Muscle of back (tissue), 11 donors: ENCODE data around the gene GADD45G. TPM values are rescaled to one million over a fixed set of nuclear protein-coding genes. Genes with fewer than 3 reads are reported as not detected.
A peak's percentile ranks its signal among the peaks of the same experiment; 100 is the strongest.

ENCODE experiments used
- DNase-seq, 3 donors: peaks; one replicate each; pipeline versions ENCODE4 v3.0.0 to v3.0.0-alpha.2; 2013
- polyA plus RNA-seq, 10 donors: library from polyadenylated mRNA; unstranded; fragments of 120-200 nt; gene quantifications; one replicate each; pipeline ENCODE4 v1.2.1, GENCODE V29; 2013; ENCODE audit not compliant: insufficient read length in 10 of 10

Gene GADD45G
- polyA plus RNA-seq, 10 donors = 6.6 to 14.0 (median 8.4) TPM

DNA sequence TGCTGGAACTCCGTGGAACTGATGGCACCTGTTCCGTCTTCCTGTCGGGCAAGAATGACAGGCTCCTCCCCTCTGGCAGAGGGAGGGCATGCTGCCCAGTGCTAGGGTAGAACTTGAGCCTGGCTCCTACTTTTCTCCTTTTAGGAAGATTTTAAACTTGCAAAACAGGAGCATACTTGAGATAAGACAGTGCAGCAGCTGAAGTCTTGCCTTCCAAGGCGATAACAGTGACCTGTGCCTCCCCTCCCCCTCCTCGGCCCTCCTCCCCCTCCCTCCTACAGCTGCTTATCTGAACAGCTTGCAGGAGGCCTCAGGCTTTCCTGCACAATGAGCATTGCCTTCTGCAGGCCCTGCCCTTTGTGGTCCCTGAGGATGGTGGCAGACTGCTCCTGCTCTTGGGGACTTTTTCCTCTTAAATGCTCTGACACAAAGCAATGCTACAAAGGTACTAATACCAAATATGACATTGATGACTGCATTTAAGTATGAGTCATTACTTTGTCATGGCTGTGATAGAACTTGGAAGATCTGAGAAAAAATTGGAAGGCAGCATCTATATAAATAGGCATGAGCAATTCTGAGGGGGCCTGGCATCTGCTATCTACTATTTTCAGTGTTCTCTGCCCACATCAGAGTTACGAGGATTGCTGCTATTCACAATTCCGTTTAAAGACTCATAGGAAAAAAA is 2.0 kb downstream of the GADD45G start:
- DNase-seq = peak in 2 of 3 donors; percentile 39 to 44

DNA sequence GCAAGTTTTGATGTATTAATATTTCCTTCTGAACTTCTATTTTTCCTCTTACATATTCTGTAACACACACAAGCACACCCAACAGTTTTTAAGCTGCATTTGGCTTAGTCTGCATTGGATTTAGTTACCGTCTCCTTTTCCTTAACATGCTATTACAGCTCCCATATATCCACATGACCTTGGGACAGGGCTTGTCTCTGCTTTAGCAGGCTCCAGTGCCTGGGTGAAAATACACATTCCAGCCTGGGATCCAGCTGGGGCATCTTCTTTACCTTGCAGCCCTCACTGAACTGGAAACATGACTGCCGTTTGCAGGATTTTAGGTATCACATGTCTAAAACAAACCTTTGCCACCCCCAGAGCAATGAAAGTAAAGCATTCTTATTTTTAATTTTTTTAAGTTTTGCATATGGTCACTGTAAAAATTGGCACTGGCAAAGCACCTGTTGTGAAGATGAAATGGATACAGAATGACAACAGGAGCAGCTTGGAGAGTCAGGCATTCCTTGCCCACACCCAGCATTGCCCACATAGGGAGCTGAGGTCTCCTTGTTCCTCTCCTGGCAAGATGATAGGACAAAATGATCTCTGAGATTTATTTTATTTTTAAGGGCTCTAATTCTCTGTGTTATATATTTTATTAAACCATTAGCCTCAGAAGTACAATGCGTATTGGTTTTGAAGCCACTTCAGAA is 4.0 kb downstream of the GADD45G start:
- no peak for DNase-seq

DNA sequence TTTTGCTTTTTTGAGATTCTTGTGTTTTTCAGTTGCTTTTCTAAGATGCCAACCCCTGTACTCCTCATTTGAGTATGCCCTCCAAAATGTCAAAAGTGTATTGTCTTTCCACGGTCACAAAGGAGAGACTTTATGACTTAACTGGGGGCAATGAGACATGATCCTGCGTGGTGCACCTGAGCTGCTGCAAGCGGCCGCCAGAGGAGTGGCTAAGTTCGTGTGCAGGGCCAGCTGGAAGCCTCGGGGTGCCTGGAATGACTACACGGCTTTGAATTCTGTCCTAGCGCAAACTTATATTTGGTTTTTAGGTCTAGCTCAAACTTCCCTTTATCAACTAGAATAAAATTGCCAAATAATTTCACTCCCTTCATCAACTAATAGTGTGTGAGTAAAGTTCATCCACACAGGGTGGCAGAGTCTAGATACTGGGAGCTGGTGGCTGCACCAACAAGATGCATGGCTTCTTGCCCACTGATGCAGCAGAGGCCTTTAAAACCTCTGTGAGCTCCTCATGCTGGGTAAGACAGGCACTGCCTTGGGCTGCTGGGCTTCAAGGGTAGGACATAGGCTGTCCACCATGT is 4.7 kb downstream of the GADD45G start:
- DNase-seq = no peak

GRCh38 chr9:89610391-89610925 is 5.6 kb downstream of the GADD45G start:
- DNase-seq = no peak

- DNase-seq = no peak
Measured at GRCh38 chr9:89611425-89611824, 6.6 kb downstream of the GADD45G start.

DNA sequence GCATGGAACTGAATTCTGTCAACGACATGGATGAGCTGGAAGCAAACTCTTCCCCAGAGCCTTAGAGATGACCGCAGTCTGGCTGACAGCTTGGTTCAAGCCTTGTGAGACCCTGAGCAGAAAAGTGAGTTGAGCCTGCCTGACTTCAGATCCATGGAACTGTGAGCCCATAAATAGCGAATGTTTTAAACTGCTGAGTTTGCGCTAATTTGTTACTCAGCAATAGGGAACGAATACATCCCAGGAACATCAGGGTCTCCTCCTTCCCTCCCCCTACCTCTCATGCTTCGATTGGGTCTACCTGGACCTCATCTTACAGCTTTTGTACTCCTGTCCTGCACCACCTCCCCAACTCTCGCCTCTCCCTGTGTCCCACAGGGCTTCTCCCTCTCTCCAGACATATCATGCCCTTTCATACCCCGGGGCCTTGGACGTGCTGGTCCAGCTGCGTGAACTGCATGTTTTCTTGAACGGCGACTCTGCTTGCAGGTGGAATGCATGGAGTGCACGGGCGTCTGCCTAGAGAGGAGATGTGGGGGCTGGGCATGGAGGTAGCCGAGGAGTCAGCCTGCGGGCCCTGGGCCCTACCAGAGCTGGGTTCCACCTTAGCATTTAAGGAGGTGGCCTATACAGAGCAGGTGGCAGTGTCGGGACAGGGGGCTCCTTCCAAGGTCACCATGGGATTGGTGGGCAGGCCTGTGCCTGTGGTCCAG is 7.9 kb downstream of the GADD45G start:
- no peak for DNase-seq

DNA sequence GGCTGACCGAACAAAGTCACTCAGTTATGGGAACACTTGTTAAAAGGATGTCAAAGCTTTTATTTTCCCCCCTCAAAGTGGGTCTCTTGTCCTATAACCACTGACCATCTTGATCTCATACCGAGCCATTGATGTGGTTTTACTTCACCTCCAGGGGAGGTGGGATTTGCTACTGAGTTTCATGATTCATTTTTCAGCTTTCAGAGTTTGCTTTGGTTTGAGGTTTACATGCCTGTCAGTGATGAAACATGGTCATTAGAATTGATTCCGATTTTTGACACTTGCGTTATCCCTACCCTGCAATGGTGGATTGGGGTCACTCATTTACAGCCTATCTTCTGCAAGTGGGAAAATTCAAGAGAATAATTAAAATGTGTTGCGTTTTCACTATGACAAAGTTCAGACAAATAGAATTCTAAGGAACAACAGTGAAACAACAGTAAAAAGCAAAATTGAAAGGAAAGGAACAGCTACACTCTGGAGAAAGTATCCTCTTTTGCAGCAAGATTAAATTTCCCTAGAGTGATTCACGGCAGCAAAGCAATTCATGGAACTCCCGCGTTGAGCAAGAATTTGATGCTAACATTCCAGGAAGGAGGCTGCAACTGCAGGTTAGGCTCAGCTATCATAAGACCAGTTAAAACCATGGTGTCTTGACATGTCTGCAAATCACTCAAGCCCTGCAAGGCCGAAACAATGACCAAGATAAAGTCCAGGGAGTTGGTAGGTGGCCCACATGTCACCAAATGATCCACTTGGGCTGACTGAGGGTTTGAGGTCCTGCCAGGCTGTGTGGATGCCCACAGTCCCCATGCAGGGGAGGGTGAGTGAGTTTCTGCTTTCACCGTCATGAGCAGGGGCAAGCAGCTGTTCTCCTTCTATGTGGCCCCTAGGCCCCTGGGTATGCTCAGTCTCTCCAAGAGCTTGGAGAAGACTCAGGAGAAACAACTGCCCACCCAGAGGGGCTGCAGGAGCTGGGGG is 9.4 kb downstream of the GADD45G start:
- DNase-seq = no peak

DNA sequence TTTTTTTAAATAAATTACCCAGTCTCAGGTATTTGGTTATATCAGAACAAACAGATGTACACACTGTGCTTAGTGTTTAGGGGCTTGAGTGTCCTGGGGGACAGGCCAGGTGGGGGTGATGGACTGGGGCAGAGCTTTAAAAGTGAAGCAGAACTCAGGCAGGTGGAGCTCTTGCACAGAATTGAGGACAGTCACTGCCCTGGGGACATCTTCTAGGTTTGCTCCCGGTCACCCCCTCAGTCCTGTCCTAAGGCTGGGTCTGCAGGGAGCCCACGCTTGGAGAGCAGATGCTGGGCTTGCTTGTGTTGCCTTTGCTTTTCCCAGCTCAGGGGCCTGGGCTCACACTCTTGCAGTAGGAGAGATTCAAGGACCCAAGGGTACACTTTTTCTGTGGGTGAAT is 10.8 kb downstream of the GADD45G start:
- DNase-seq = no peak

DNA sequence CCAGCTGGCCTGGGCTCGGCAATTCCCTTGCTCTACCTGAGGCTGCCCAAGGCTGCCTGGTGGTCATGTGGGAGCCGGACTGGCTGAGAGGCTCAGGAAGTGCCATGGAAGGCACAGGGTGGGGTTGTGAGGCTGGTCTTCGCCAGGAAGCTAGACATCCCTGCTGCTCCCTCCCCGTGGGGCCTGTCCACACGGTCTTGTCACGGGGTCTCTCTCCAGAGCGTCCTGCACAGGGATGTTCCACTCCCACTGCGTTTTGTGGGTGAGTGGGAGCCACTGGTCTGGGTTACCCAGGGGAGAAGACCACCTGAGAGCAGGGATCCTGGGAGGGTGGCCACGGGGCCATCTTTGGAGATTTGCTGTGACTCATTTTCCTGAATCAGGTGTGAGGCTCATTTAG is 11.6 kb downstream of the GADD45G start:
- no peak for DNase-seq

- no peak for DNase-seq
Measured at GRCh38 chr9:89617978-89618377, 13.2 kb downstream of the GADD45G start.

DNA sequence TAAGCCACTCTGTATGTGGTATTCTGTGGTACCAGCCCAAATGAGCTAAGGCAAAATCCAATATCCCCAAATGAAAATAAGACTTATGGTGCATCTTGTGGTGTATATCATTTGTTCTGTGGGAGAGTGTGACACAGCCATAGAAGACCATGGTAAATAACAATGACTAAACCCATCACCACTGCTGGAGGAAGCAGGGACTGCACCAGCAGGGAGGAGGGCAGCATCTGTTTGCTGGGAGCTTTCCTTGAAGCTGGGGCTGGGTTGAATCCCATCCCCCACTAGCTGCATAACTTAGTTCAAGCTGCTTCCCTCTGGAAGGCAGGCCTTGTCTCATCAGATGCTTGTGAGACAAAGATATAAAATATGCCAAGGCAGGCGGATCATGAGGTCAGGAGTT is 14.2 kb downstream of the GADD45G start:
- DNase-seq = no peak

GRCh38 chr9:89619424-89620138 is 14.8 kb downstream of the GADD45G start:
- DNase-seq = no peak

DNA sequence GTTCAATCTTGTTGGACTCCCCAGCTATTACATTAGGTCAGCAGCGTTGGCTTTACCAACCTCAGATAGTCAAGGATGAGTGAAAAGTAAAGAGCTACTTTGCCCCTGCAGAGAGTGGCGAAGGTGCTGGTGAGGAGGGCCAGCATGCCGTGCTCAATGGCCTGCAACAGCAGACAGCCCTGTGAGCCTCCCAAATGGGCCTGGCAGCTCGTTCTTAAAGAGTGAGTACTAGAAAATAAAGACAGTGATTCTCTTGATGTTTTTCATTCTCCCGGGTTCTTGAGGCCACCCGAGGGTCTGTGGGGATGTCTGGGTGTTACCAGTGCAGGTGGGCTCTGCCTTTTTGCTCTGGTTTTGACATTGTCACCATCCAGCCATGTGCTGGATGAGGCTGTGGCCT is 16.2 kb downstream of the GADD45G start:
- DNase-seq = no peak

DNA sequence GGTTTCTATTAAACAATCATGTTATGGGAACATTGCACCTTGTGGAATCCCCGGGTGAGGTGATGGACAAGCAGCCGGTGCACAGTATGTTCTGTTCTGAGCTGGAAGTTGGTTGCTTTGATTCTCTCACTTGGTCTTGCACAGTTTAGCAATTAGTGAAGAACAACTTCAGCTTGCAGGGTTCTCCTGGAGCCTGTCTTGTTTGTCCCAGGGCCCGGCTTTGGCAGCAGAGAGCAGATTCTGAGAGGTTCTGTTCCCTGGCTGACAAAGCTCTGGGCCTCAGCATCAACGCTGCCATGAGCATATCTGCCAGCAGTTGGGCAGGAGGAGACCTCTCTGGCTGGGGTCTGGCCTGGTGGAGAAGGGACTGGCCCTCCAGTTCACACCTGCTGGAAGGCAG is 16.9 kb downstream of the GADD45G start:
- DNase-seq = no peak

- no peak for DNase-seq
Measured at GRCh38 chr9:89622933-89623861, 18.4 kb downstream of the GADD45G start.

DNA sequence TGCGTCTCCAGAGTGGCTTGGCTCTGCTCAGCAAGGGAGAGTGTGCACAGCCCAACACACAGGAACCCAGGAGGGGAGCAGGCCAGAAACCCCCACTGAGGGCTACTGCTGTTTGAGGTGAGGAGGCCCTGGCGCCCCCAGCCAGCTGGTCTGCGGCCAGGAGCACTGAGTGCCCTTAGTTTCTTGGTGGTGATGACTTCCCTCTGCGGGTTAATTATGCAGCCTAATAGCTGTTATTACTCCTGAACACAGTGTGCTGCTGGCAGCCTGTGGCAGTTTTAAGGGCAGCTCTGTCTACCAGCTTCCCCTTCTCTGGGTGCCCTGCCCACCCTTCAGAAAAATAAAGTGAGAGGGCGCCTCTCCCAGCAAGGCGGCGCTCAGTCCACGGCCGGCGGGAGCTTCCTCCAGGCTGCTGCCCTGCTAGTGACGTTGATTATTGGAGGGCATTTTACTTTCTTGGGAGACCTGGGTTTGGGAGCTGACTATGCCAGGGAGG is 19.2 kb downstream of the GADD45G start:
- no peak for DNase-seq

GRCh38 chr9:89625721-89626687 is 21.2 kb downstream of the GADD45G start:
- DNase-seq = no peak

DNA sequence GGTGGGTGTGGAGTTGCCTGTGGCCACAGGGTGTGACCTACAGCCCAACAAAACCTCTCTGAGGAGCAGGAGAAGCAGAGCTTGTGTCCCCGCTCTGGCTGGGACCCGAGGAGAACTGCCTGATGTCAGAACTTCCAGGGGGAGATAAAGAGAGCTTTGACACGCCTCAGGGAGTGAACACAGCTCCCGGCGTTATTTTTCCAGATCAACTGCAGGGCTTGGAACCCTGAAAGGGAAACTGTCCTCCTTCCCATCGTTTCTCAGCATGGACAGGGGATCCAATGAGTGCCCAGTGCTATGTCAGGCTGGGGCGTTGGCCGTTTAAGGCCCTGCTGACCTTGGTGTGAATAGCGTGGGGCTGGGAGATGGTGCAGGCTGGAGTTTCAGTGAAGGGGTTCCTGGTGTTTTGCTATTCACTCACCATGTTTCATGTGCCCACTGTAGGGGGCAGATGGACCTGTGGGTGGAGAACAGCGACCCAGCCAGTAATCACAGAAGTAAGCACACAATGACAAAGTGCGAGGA is 22.0 kb downstream of the GADD45G start:
- DNase-seq = no peak
